Cardiac fibroblast (primary cell): ENCODE results near the gene CYTH2.

Source experiments
- DNase-seq, 2 donors: peaks; one replicate each; pipeline versions ENCODE4 v3.0.0 to v3.0.0-alpha.2; 2010; ENCODE audit warnings: low read depth in 2 of 2
- H3K4me3 ChIP-seq, 2 donors: replicated peaks in 1 of 2; 1 replicate in 1 of 2; 2 replicates in 1 of 2; pipeline ENCODE4 v1.5.1; 2011; ENCODE audit warnings: low read depth in 2 of 2, low read length in 2 of 2, mild to moderate bottlenecking in 2 of 2, moderate library complexity in 1 of 2
- CTCF ChIP-seq: IDR thresholded peaks from one replicate; pipeline ENCODE4 v1.5.1; 2011; ENCODE audit warnings: low read depth, mild to moderate bottlenecking, low read length, inconsistent platforms

Gene CYTH2

GRCh38 chr19:48530770-48531169 lies 61.6 kb downstream of the CYTH2 start:
- no peak for DNase-seq
- no peak overlapping the region for H3K4me3 ChIP-seq
- no peak for TF ChIP-seq CTCF
